RWPE2 (cell line): Measurements from ENCODE around the gene TBC1D9B.

Source experiments
- ATAC-seq: fragments of 200-7000 bp; cut with Tn5 transposase; 3 replicates; pipeline ENCODE4 v1.9.1; 2021; ENCODE audit warnings: low read depth
- DNase-seq: peaks from one replicate; pipeline ENCODE4 v3.0.0-alpha.2; 2020; ENCODE audit warnings: low spot score
- H3K27ac ChIP-seq: fragments of 450-650 bp; 2 replicates; pipeline ENCODE4 v1.5.1; 2017; ENCODE audit warnings: mild to moderate bottlenecking; ENCODE audit not compliant: poor library complexity, severe bottlenecking
- H3K27me3 ChIP-seq: fragments of 250-450 bp; sonication (Bioruptor Pico); 2 replicates; pipeline ENCODE4 v1.5.1; 2021; ENCODE audit warnings: mild to moderate bottlenecking, moderate library complexity; ENCODE audit not compliant: insufficient read depth, poor library complexity, severe bottlenecking
- H3K36me3 ChIP-seq: fragments of 250-450 bp; sonication (Bioruptor Pico); 2 replicates; pipeline ENCODE4 v1.5.1; 2020; ENCODE audit warnings: low read depth, mild to moderate bottlenecking, moderate library complexity
- H3K4me1 ChIP-seq: fragments of 250-450 bp; sonication (Bioruptor Pico); 2 replicates; pipeline ENCODE4 v1.5.1; 2021; ENCODE audit warnings: mild to moderate bottlenecking, moderate library complexity; ENCODE audit not compliant: insufficient read depth, poor library complexity, severe bottlenecking
- H3K4me3 ChIP-seq: fragments of 250-450 bp; sonication (Bioruptor Pico); 2 replicates; pipeline ENCODE4 v1.5.1; 2021; ENCODE audit warnings: mild to moderate bottlenecking, moderate library complexity; ENCODE audit not compliant: severe bottlenecking
- H3K9me3 ChIP-seq: fragments of 250-450 bp; sonication (Bioruptor Pico); 2 replicates; pipeline ENCODE4 v1.5.1; 2021; ENCODE audit warnings: mild to moderate bottlenecking, moderate library complexity; ENCODE audit not compliant: severe bottlenecking
- TF ChIP-seq, protein P1 (sequence below): fragments of 450-650 bp; IDR thresholded peaks from one replicate; pipeline ENCODE4 v1.5.1; 2017; ENCODE audit warnings: mild to moderate bottlenecking, moderate library complexity; ENCODE audit not compliant: poor library complexity, severe bottlenecking

TBC1D9B gene

GRCh38 chr5:179893076-179893957, 14.4 kb downstream of the TBC1D9B start:
- H3K36me3 ChIP-seq, result peaks cover 93% of the 10 kb centered on the region
- no peak overlapping the region for H3K4me3 ChIP-seq
- H3K27ac ChIP-seq, result no peak overlapping the region
- TF ChIP-seq, protein P1, sequence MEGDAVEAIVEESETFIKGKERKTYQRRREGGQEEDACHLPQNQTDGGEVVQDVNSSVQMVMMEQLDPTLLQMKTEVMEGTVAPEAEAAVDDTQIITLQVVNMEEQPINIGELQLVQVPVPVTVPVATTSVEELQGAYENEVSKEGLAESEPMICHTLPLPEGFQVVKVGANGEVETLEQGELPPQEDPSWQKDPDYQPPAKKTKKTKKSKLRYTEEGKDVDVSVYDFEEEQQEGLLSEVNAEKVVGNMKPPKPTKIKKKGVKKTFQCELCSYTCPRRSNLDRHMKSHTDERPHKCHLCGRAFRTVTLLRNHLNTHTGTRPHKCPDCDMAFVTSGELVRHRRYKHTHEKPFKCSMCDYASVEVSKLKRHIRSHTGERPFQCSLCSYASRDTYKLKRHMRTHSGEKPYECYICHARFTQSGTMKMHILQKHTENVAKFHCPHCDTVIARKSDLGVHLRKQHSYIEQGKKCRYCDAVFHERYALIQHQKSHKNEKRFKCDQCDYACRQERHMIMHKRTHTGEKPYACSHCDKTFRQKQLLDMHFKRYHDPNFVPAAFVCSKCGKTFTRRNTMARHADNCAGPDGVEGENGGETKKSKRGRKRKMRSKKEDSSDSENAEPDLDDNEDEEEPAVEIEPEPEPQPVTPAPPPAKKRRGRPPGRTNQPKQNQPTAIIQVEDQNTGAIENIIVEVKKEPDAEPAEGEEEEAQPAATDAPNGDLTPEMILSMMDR, result no peak
- no peaks in the 10 kb centered on the region for H3K27me3 ChIP-seq
- no peaks in the 10 kb centered on the region for H3K4me1 ChIP-seq
- no peak for DNase-seq
- no peaks in the 10 kb centered on the region for H3K9me3 ChIP-seq
- ATAC-seq, result no peak

GRCh38 chr5:179892255-179892654, 15.4 kb downstream of the TBC1D9B start:
- Histone ChIP-seq H3K36me3 (peaks cover 91% of the 10 kb centered on the region), H3K4me3 (no peak overlapping the region), H3K27ac (no peak overlapping the region), H3K27me3 (no peaks in the 10 kb centered on the region), H3K9me3 (no peaks in the 10 kb centered on the region), H3K4me1 (no peaks in the 10 kb centered on the region)
- ATAC-seq (no peak), DNase-seq (no peak)
- TF ChIP-seq, protein P1, result no peak

DNA sequence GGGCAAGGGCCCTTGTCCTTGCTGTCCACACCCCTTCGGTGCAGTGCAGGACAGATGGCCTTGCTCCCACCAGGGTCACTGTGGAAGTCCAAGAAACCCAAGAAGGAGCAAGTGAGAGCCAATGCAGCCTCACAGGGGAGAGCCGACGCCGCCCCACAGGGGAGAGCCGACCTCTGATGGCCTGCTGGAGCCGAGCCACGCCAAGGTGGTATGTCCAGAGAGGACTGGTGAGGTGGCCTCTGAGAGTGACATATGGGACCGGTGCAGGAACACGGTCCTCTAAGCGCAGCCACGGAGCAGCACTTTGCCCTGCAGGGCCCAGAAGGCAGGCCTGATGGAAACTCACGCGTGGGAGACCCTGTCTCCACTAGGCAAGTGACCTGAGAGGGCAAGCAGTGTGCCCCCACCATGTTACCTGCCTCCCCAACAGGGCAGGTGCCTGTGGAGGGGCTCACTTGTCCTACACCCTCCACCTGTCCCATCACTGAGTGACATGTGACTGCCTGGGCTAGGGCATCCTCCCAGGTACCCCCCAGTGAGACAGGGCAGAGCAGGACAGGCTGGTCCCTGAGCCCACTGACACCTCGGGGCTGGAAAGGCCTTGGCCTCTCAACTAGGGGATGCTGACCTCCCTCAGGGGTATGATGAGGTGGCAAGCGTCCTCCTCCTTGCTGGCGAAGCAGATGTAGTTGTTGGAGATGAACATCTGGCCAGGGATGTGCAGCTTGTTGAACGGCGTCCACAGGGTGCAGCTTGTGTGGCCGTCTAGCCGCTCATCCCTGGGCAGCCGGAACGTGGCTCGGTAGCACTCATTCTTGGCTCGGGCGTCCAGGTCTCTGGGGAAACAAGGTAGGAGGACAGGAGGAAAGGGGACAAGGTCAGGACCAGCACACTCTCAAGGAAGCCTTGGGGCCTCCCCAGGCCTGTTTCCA, 16.7 kb downstream of the TBC1D9B start:
- DNase-seq (no peak), ATAC-seq (no peak)
- H3K4me1 ChIP-seq, result no peaks in the 10 kb centered on the region
- H3K36me3 ChIP-seq, result peaks cover 91% of the 10 kb centered on the region
- no peak overlapping the region for H3K27ac ChIP-seq
- no peak overlapping the region for H3K4me3 ChIP-seq
- no peaks in the 10 kb centered on the region for H3K27me3 ChIP-seq
- TF ChIP-seq, protein P1, result no peak
- no peaks in the 10 kb centered on the region for H3K9me3 ChIP-seq

- H3K27ac ChIP-seq, result no peak overlapping the region
- H3K36me3 ChIP-seq, result peaks cover 92% of the 10 kb centered on the region
- DNase-seq, result no peak
- H3K9me3 ChIP-seq, result no peaks in the 10 kb centered on the region
- H3K4me3 ChIP-seq, result no peak overlapping the region
- H3K27me3 ChIP-seq, result no peaks in the 10 kb centered on the region
- ATAC-seq, result no peak
- TF ChIP-seq, protein P1, result no peak
- no peaks in the 10 kb centered on the region for H3K4me1 ChIP-seq
These were observed 17.8 kb downstream of the TBC1D9B start for GRCh38 chr5:179889885-179890284.
